Loucy (cell line): Measurements from ENCODE around the gene NPFF.
A peak's percentile ranks its signal among the peaks of the same experiment; 100 is the strongest.

Experiments
- H2AFZ ChIP-seq: fragments of 200-600 bp; sonication (generic); 2 replicates; pipeline ENCODE4 v1.6.0; 2016; ENCODE audit warnings: antibody characterized with exemption, mild to moderate bottlenecking, low read length, moderate library complexity
- H3F3A ChIP-seq: fragments of 200-600 bp; 2 replicates; pipeline ENCODE4 v1.6.0; 2016; ENCODE audit warnings: antibody characterized with exemption, low read depth, mild to moderate bottlenecking
- H3K27me3 ChIP-seq: fragments of 200-600 bp; sonication (generic); 2 replicates; pipeline ENCODE4 v1.6.1; 2014; ENCODE audit warnings: low read length, mild to moderate bottlenecking; ENCODE audit not compliant: insufficient read depth, poor library complexity, severe bottlenecking
- H3K36me3 ChIP-seq: fragments of 200-600 bp; sonication (generic); 2 replicates; pipeline ENCODE4 v1.6.1; 2016; ENCODE audit warnings: low read length; ENCODE audit not compliant: insufficient read depth
- H3K4me1 ChIP-seq: fragments of 200-600 bp; sonication (generic); 2 replicates; pipeline ENCODE4 v1.5.1; 2014; ENCODE audit warnings: low read length, mild to moderate bottlenecking; ENCODE audit not compliant: insufficient read depth, poor library complexity, severe bottlenecking
- H3K4me2 ChIP-seq: fragments of 200-600 bp; sonication (generic); 2 replicates; pipeline ENCODE4 v1.6.0; 2014; ENCODE audit warnings: antibody characterized with exemption, low read length, low read depth, mild to moderate bottlenecking; ENCODE audit not compliant: poor library complexity, severe bottlenecking
- H3K4me3 ChIP-seq: fragments of 200-600 bp; sonication (generic); 2 replicates; pipeline ENCODE4 v1.5.1; 2014; ENCODE audit warnings: low read length, mild to moderate bottlenecking, mixed read lengths; ENCODE audit not compliant: poor library complexity, severe bottlenecking
- H3K79me2 ChIP-seq: fragments of 200-600 bp; sonication (generic); 2 replicates; pipeline ENCODE4 v1.6.1; 2014; ENCODE audit warnings: low read length; ENCODE audit not compliant: insufficient read depth
- H3K9ac ChIP-seq: fragments of 200-600 bp; sonication (generic); 2 replicates; pipeline ENCODE4 v1.6.0; 2014; ENCODE audit warnings: mild to moderate bottlenecking, low read depth, low read length, moderate library complexity; ENCODE audit not compliant: poor library complexity, severe bottlenecking
- H3K9me2 ChIP-seq: fragments of 200-600 bp; sonication (generic); replicated peaks from 2 replicates; pipeline ENCODE4 v1.6.1; 2016; ENCODE audit warnings: low read depth, low read length, mixed read lengths
- H3K9me3 ChIP-seq: fragments of 200-600 bp; sonication (generic); 2 replicates; pipeline ENCODE4 v1.6.1; 2014; ENCODE audit warnings: mild to moderate bottlenecking, antibody characterized with exemption, low read length, low read depth; ENCODE audit not compliant: insufficient read depth
- H4K20me1 ChIP-seq: fragments of 200-600 bp; sonication (generic); 2 replicates; pipeline ENCODE4 v1.6.0; 2014; ENCODE audit warnings: antibody characterized with exemption, low read length, mild to moderate bottlenecking; ENCODE audit not compliant: insufficient read depth, poor library complexity, severe bottlenecking
- CTCF ChIP-seq: fragments of 200-600 bp; sonication (generic); conservative IDR thresholded peaks from 2 replicates; pipeline ENCODE4 v1.5.1; 2014; ENCODE audit warnings: mild to moderate bottlenecking, antibody characterized with exemption, low read length
- EZH2phosphoT487 ChIP-seq: fragments of 200-600 bp; IDR thresholded peaks from 2 replicates; pipeline ENCODE4 v1.6.1; 2018; ENCODE audit warnings: antibody characterized with exemption, mild to moderate bottlenecking, moderate library complexity, borderline replicate concordance

The NPFF gene

GRCh38 chr12:53479331-53479730 is 28.0 kb downstream of the NPFF start:
- peaks cover 83% of the 10 kb centered on the region for H4K20me1 ChIP-seq
- no peak overlapping the region for H3K4me2 ChIP-seq
- no peaks in the 10 kb centered on the region for H3K9me3 ChIP-seq
- H3K9me2 ChIP-seq: no peaks in the 10 kb centered on the region
- no peaks in the 10 kb centered on the region for H3K4me1 ChIP-seq
- peaks cover 47% of the 10 kb centered on the region for H3K79me2 ChIP-seq
- TF ChIP-seq CTCF: no peak
- no peak for TF ChIP-seq EZH2phosphoT487
- peaks cover 96% of the 10 kb centered on the region for H3K36me3 ChIP-seq
- no peaks in the 10 kb centered on the region for H3K27me3 ChIP-seq
- H2AFZ ChIP-seq: no peak overlapping the region
- no peak overlapping the region for H3K9ac ChIP-seq
- peaks cover 4% of the 10 kb centered on the region; the same call in 1 of the 2 replicates for H3F3A ChIP-seq
- H3K4me3 ChIP-seq: no peak overlapping the region

- Histone ChIP-seq H3K9ac (no peak overlapping the region), H3K27me3 (no peaks in the 10 kb centered on the region), H3K4me2 (no peak overlapping the region), H3F3A (peaks cover 4% of the 10 kb centered on the region; the same call in 1 of the 2 replicates), H3K36me3 (peaks cover 97% of the 10 kb centered on the region), H3K4me3 (no peak overlapping the region), H3K4me1 (no peaks in the 10 kb centered on the region), H3K79me2 (peaks cover 51% of the 10 kb centered on the region), H3K9me3 (no peaks in the 10 kb centered on the region), H3K9me2 (no peaks in the 10 kb centered on the region), H4K20me1 (peaks cover 88% of the 10 kb centered on the region), H2AFZ (no peak overlapping the region)
- TF ChIP-seq EZH2phosphoT487 (no peak), CTCF (no peak)
These were observed 28.4 kb downstream of the NPFF start for GRCh38 chr12:53478865-53479264.

- no peaks in the 10 kb centered on the region for H3K4me1 ChIP-seq
- H4K20me1 ChIP-seq: peaks cover 93% of the 10 kb centered on the region
- no peak overlapping the region for H3K4me2 ChIP-seq
- no peaks in the 10 kb centered on the region for H3K27me3 ChIP-seq
- peaks cover 72% of the 10 kb centered on the region for H3K79me2 ChIP-seq
- H3K9me3 ChIP-seq: no peaks in the 10 kb centered on the region
- no peaks in the 10 kb centered on the region for H3K9me2 ChIP-seq
- no peak overlapping the region for H3K4me3 ChIP-seq
- peaks cover 4% of the 10 kb centered on the region; the same call in 1 of the 2 replicates for H3F3A ChIP-seq
- TF ChIP-seq CTCF (peak; percentile 60), EZH2phosphoT487 (no peak)
- H3K9ac ChIP-seq: no peak overlapping the region
- H3K36me3 ChIP-seq: peaks cover 97% of the 10 kb centered on the region
- no peak overlapping the region for H2AFZ ChIP-seq
These were observed 30.5 kb downstream of the NPFF start for GRCh38 chr12:53476769-53477209.
